Stimulated activated CD4-positive, alpha-beta T cell treated with anti-CD3 and anti-CD28 coated beads, Interleukin-1b, Interleukin-23, amount 100 ng/mL, for 4 hours (primary cell): ENCODE measurements around the gene SATB2.

Experiments
- DNase-seq, 2 donors: peaks; one replicate each; pipeline ENCODE4 v3.0.0-alpha.2; 2020; ENCODE audit warnings: low read depth in 2 of 2

Gene SATB2

GRCh38 chr2:199325881-199326280, 131.9 kb downstream of the SATB2 start:
- DNase-seq = no peak

GRCh38 chr2:199322151-199322550, 135.6 kb downstream of the SATB2 start:
- no peak for DNase-seq

DNA sequence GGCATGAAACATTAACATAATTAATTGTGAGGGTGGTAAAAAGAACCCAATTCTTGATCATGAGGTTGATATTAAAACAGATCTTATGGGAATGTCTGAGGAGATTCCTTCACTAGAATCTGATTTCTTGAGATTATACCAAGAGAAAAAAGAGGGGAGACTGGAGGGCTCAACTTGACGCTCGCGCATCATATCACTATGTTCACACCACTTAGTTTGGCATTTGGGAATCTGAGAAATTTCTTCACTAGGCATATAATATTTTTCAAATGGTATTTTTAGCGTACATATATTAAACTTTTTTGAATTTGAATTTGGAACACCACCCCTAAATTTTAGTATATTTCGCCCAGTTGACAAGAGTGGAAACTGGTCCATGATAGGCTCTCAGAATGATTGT, 140.1 kb downstream of the SATB2 start:
- DNase-seq = no peak

DNA sequence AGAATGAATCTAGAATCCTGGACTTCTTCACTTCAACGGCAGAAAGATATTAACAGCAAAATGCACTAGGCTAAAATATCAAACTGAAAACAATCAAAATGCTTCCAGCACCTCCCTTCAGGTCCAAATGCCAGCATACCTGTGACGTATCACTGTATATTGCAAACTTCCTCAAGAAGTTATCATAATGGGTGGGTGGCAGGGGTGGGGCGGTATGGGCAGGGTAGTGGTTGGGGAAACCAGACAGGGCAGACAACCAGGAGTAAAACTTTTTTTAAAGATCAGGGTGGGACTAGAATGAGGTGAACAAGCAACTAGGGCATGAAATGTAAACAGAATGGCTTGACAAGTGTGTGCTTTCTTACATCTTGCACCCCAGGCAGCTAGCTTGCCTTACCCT, 140.9 kb downstream of the SATB2 start:
- no peak for DNase-seq

DNA sequence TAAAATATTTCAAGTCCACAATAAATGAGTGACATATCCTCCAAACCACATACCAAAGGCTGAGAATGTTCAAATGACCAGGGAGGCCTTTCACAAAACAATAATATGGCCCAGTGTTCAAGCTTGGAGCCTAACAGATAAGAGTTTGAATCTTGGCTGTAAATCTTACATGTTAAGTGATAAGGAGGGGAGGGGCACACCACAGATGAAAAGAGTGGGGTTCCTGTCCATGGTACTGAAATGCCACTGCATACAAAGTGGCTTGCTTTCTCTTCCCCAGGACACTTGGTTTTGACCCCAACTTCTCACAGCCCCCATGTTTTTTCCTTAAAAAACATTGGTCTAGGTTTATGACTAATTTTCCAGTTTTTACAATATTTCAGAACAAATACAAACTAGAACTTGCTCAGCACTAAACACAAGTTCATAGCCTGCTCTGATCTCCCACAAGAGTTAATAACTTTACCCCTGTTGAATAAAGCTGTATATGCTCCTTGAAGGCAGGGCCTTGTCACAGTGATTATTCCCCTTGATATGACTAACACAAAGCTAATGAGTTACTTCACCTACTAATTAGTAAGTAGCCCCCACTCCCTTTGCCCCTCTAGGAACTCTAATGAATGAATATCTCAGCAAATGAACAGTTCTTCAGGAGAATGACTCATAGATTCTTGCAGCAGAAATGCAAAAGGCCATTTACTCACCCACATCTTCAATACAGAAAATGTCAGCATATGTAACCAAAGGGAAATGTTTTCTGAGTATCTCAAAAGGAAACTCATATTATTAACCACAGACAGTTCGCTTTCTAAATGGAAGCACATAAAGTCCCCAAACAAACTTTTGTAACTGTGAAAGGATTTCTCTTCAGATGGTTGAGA, 142.2 kb downstream of the SATB2 start:
- DNase-seq = no peak

DNA sequence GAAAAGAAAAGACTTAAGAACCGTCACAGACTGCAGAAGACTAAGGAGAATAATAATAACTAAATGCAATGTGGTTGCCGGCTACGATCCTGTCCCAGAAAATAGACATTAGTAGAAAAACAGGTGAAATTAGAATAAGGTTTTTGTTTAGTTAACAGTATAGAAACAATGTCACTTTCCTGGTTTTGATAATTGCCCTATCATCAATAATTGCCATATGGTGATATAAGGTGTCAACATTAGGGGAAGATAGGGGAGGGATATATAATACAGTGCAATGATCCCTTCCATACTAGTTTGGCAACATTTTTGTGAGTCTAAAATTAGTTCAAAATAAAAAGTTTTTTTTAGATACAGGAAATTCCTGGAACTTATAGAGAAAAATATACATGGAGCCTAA, 144.8 kb downstream of the SATB2 start:
- DNase-seq = no peak

- no peak for DNase-seq
These were observed 146.8 kb downstream of the SATB2 start for GRCh38 chr2:199310771-199311585.

GRCh38 chr2:199309973-199310372, 147.8 kb downstream of the SATB2 start:
- no peak for DNase-seq

GRCh38 chr2:199309411-199309810, 148.3 kb downstream of the SATB2 start:
- no peak for DNase-seq

DNA sequence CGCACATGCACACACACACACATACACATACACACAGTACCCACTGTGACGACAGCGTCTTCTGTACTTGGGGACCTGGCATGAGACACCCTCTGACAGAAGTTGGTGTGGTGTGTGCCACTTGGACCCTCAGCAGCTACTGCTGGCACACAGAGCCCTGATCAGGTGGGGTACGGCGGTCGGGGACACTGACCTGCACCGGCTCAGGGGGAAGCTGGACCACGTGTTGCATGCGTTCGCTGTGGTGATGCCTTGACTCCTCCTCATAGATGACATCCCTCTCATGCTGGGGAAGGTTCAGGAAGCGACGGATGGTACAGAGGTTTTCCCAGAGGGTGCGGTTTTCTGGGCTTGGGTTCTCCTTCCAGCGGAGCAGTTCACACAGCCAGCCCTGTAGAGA, 149.2 kb downstream of the SATB2 start:
- no peak for DNase-seq

DNA sequence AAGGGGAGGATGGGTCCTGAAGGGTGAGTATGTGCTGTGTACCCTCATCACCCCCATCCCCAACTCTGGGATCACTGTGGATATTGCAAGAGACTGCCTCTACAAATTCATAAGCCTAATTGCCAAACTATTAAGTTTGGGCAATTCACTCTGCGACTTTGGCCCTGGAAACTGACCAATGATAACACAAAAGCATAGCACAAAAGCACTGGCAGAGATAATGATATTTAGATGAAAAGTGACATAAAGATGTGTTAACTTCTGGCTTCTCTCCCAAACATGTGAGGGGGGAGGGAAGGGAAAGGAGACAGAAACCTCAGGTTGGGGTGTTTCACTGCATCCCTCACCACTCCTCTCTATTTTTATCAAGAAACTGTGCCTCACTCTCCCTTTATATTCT, 150.3 kb downstream of the SATB2 start:
- no peak for DNase-seq

- no peak for DNase-seq
These were observed 151.6 kb downstream of the SATB2 start for GRCh38 chr2:199306116-199306515.

GRCh38 chr2:199303728-199304177, 154.0 kb downstream of the SATB2 start:
- DNase-seq = no peak

DNA sequence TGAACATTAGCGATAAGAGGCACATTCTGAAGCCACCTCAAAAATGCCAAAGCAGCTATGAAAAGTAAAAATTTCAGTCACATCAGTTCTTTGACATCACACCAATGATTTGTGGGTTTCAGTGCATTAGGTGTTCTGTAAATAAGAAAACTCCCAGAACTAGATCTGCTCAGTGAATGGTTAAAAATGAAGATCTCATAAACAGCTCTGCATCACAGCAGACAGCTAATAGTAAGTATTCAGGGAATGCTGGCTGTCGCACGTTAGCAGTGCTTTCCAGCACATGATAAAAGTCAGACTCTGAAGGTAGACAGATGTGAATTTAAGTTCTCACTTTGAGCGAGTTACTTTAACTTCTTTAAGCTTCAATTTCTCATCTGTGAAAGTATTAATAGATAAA, 154.9 kb downstream of the SATB2 start:
- DNase-seq = no peak

DNA sequence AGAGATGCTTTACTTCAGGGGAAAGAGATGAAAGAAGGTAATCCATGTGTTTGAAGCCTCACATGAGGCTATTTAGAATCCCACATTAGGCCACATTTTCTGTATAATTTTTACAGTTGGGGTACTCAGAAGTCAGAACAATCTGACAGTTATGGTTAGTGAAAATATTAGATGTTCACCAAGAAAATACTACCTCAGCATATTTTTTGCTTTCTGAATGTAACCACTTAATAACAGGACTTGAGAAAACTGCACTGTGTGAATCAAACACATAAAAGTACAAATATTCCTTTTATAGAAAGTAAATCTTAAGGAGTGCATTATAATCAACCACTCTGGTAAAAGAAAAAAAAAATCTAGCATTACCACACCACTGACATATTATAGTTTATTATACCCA, 169.3 kb downstream of the SATB2 start:
- no peak for DNase-seq

- no peak for DNase-seq
These were observed 175.4 kb downstream of the SATB2 start for GRCh38 chr2:199282309-199282708.

GRCh38 chr2:199279146-199279545, 178.6 kb downstream of the SATB2 start:
- DNase-seq = no peak

GRCh38 chr2:199278099-199278498, 179.6 kb downstream of the SATB2 start:
- no peak for DNase-seq

GRCh38 chr2:199273042-199273511, 184.7 kb downstream of the SATB2 start:
- DNase-seq = no peak

- no peak for DNase-seq
These were observed 195.8 kb downstream of the SATB2 start for GRCh38 chr2:199261936-199262335.

GRCh38 chr2:199261239-199261638, 196.5 kb downstream of the SATB2 start:
- DNase-seq = no peak

DNA sequence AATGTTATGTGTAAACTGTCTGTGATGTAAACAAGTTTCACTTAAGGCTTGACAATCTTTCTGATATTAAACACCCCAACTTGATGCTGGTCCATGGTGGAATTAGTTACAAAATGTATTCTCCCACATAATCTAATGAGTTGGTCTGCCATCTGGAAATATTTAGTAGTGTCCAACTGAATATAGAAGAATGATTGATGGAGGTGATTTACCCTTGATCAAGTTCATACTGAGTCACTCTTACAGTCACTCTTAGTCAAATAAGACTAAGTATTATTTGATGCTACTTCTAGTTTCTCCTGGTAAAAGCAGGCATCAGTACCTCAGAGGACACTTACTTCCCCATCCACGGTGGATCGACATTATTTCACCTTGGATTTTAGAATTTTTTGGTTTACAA, 198.1 kb downstream of the SATB2 start:
- no peak for DNase-seq

DNA sequence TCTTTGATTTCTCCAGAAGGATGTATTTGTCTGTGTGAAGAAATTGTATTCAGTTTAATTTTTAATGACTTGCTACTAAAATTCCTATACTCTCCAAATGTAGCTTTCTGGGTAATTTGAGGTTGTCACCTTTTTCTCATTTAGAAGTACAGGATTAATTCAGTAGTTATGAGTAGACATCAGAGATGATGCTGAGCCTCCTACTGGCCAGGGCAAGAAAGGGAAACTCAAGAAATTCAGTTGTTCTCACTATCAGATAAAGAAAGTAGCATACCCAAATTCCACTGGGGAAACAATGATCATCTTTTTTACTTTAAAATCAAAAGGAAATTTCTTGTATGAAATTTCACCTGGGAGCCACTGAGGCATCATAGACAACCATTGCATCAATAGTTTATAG, 199.4 kb downstream of the SATB2 start:
- no peak for DNase-seq
